MV-4-11 (cell line): ENCODE data around the gene RHBDL1.
"Not testable (repeated sequence)": the region's sequence is repeated elsewhere in the genome, so short reads cannot be mapped to it uniquely, and the experiment has no call there.

ENCODE experiments used
- DNase-seq: peaks from one replicate; lab custom pipeline; 2025; lab: John Stamatoyannopoulos, UW

Gene RHBDL1

DNA sequence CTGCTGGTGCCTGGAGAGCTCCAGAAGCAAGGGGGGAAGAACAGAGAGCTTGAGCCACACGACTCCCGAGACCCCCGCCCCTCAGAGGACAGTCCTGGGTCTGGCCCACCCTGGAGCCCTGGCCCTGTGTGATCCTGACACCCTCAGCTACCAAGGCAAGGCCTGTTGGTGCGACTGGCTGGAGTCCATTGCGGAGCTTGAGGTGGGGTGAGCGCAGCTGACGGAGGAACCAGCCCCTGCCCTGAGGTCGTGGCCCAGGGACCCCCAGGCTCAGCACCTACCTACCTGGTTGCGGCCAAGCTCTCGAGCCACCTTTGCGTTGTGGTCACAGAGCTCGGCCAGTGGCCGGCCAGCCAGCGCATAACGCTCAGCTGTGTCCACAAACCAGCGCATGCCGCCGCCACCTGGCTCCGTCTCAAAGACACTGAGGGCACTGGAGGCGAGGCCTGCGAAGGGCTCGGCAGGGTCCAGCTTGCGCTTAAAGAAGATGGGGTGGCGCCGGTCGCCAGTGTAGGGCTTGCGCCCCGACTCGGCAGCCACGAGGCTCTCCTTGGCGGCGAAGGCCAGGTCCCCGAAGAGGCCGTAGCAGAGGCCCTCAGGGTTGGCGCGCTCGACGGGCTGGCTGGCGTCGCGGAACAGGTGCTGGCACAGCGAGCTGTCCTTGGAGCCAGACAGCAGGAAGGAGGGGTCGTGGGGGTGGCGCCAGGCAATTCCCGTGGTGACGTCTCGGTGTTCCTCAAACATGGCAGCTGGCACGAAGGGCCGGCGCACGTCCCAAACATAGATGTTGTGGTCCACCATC, 11.2 kb downstream of the RHBDL1 start:
- no peak for DNase-seq

GRCh38 chr16:687499-687898, 12.0 kb downstream of the RHBDL1 start:
- no peak for DNase-seq

- no peak for DNase-seq
Observed at GRCh38 chr16:689175-689897, 13.9 kb downstream of the RHBDL1 start.

DNA sequence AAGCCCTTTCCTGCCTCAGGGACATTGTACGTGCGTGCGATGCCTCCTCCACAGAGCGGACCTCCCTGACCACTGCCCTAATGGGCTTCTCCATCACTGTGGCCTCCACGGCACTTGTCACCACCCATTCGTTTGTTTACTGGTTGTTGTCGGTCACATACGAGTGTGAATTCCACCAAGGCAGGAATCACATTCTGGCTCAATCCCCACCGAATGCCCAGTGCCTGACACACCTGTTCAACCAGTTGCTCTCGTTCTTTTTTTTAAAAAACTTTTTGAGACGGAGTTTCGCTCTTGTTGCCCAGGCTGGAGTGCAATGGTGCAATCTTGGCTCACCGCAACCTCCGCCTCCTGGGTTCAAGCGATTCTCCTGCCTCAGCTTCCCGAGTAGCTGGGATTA, 15.8 kb downstream of the RHBDL1 start:
- not testable (repeated sequence) for DNase-seq

DNA sequence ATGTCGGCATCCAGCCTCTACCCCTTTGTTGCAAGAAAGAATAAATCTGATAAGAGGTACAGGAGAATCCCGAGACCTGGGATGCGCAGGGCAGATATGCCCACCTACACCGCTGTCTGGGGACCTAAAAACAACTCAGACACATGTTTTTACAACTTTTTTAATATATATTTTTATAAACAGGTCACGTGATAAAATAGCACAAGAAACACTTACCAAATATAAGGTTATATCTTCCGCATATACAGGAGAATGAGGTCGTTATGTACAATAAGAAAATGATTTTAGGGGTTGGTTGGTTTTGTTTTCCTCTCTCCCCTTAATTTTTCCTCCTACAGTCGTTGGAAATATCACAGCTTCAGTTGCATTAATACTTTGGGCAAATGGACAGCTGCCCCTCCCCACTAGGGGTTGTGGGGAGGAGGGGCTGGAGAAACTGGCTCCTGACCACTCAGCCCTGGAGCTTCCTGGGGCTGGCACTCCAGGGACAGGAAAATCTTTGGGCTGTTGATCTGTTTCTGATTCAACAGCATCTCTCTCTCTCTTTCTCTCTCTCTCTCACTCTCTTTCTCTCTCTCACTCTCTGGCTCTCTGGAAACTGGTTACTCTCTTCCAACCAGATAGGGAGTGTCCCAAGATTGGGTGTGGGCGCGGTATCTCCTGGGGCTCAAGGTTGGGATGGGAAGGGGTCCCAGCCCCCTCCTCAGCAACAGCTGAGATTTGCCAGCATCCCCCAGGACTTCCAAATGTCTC, 17.1 kb downstream of the RHBDL1 start:
- DNase-seq, result no peak

DNA sequence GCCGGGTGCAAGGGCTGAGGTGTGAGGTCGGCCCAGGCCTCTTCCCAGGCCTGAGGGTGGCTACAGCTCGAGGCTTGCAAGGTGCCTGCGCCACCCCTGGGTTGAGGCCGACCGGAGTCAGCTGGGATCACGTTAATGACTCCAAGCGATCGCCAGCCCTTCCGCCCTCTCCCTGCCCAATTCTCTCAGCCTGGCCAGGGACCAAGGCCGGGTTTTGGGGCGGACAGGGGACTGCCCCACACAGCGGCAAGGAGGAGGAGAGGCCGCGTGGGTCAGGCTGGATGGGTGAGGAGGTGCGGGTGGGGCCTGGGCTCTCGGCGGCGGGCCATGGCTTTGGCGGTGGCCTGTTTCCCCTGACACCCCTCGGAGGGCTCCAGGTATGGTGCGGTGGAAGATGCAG, 17.9 kb downstream of the RHBDL1 start:
- no peak for DNase-seq

GRCh38 chr16:693766-694165, 18.3 kb downstream of the RHBDL1 start:
- DNase-seq, result no peak

- no peak for DNase-seq
Observed at GRCh38 chr16:694187-694862, 18.9 kb downstream of the RHBDL1 start.

- no peak for DNase-seq
Observed at GRCh38 chr16:694863-695354, 19.4 kb downstream of the RHBDL1 start.

DNA sequence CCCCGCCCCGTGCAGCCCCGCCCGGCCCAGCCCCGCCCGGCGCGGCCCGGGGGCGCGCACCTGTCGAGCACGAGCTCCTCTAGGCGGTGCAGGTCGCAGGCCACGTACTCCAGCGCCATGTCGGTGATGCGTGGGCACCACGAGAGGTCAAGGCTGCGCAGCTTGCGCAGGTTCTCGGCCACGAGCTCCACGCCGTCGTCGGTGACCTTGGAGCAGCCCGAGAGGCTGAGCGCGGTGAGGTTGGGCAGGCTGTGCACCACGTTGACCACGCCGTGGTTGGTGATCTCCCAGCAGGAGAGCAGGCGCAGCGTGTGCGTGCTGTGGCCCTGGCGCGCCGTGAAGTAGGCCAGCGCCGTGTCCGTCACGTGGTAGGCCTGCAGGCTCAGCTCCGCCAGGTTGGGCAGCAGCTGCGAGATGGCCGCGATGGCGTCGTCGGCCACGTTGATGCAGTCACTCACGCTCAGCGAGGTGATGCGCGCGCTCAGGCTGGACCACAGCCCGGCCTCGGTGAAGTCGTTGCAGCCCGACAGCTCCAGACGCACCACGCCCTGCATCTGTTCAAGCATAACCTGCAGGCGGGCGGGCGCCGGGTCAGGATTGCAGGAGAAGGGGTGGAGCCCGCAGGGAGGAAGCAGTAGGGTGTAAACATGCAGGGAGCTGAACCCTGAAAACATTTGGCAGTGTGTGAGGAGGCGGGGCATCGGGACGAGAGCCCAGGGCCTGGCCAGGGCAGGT, 20.1 kb downstream of the RHBDL1 start:
- no peak for DNase-seq

DNA sequence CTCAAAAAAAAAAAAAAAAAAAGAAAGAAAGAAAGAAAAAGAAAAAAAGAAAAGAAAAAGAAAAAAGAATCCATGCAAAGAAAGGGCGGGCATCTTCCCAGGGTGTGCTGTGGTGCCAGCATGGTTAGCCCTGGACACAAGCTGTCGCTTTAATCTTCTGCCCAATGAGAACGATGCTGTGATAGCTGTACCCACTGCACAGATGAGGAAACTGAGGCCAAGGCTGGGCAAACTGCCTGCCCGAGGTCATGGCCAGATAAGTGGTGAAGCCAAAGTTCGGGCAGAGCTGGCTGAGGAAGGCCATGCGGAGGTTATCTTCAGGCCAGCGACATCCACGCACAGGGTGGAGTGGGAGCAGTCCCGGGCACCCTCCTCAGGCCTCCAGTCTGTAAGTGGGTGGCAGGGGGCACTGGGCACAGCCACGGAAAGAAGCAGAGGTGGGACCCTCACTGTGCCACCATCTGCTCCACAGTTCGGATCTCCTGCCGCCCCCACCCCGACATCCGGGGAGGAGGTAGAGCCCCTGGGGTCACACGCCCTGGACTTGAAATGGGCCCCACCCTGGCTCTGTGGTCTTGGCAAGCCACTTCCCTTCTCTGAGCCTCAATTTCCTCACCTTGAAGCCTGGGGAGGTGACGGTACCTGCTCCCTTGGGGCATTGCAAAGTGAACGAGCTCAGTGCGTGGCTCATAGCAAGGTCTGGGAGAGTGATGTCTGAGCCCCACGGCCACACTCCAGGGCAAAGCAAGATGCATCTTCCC, 23.6 kb downstream of the RHBDL1 start:
- DNase-seq, result no peak

GRCh38 chr16:700684-701584, 25.5 kb downstream of the RHBDL1 start:
- DNase-seq, result no peak

DNA sequence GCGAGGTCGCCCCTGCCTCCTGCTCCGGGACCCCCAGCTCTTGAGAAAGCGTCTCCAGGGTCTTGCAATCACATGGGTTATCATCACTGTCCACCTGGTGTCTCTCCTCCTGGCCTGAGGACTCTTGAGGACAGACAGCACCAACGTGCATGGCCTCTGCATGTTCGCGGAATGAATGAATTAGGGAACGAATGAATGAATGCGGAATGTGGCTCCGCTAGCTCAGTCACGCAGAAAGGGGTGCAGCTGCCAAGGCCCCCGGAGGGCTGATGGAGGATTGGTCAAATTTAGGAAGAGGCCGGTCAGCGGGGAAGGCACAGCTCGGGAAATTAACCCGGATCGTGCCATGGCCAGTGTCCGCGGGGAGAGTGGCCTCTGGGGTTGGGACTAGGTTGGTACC, 26.9 kb downstream of the RHBDL1 start:
- no peak for DNase-seq

GRCh38 chr16:703406-703805, 27.9 kb downstream of the RHBDL1 start:
- no peak for DNase-seq

GRCh38 chr16:704047-704446, 28.6 kb downstream of the RHBDL1 start:
- DNase-seq, result no peak

- DNase-seq, result no peak
Observed at GRCh38 chr16:704552-705380, 29.3 kb downstream of the RHBDL1 start.

DNA sequence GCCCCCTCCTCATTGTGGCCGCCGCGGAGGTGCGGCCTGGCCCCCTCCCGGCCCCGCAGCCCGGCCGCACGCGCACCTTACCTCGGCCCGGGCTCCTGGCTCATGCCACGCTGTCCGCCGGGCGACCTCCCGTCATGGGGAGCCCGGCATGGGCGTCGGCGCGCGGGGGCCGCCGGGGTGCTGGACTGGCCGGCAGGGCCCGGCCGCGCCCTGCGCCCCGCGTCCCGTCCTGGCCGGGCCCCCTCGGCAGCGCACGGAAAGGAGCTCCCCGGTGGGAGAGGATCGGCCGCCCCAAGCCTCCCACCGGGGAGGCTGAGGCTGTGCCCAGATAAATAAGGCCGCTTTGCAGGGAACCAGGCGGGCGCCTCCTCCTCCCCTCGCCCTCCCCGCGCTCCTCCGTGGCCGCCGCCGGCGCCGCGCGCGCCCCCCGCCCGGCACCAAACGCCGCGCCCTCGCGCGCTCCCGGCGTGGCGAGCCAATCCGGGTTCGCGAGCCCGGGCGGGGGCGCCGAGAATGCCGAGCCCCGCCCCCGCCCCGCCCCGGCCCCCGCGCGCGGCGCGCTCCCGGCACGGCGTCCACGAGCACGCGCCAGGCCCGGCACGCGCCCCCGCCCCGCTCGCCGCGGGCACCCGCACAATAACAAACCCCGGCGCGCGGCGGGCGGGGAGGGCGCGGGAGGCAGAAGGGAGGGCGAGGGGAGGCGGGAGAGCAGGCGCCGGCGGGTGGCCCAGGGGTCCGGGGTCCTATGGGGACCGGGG, 30.1 kb downstream of the RHBDL1 start, which contains the start of gene FBXL16:
Gene FBXL16, minus strand, starts transcription at position 371 of the 758 bp plus-strand sequence. CDS start 8,396 bp downstream, outside the sequence.
- no peak for DNase-seq
